ENCODE measurements around the gene BTNL3.

DNA sequence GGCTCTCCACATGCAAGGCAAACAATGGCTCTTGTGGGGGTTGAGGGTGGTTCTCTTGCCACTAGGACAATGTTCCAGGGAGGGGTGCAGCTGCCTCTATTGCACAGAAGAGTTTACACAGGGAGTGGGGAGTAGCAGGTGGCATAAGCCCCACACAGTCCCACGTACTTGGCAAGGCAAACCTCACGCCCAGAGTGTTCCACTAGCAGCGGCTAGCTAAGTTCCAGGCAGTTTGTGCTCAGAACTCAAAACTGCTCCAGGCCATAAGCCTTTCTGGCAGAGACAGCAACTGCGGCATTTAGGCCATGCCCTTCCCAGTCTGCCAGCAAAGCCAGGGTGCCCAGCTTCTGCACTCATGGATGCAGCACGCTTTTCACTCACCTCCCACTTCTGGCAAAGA, 29.0 kb upstream of the BTNL3 start:
- no peak for TF ChIP-seq SIN3A (IDR thresholded peaks at IDR 0.05; ENCODE audit: borderline replicate concordance, insufficient read depth, low read length)
- TF ChIP-seq POLR2AphosphoS5 (IDR thresholded peaks at IDR 0.05; ENCODE audit: low read depth, low read length) = no peak
